Liver (tissue), 9 donors: ENCODE measurements around the gene URGCP. TPM values are rescaled to one million over a fixed set of nuclear protein-coding genes. Genes with fewer than 3 reads are reported as not detected.
A peak's percentile ranks its signal among the peaks of the same experiment; 100 is the strongest.

Source experiments
- DNase-seq: peaks from one replicate; pipeline ENCODE4 v3.0.0-alpha.2; 2017; ENCODE audit warnings: low spot score
- H3K27ac ChIP-seq, 2 donors: one replicate each; pipeline ENCODE4 v1.7.0; 2013; ENCODE audit warnings: inconsistent platforms in 2 of 2, low read length in 2 of 2, control low read depth in 1 of 2, low read depth in 1 of 2, mild to moderate bottlenecking in 1 of 2
- H3K27me3 ChIP-seq, 4 donors: one replicate each; pipeline versions ENCODE4 v1.6.1 to v1.7.0; 2013; ENCODE audit warnings: low read length in 3 of 4, inconsistent platforms in 1 of 4, mild to moderate bottlenecking in 1 of 4, moderate library complexity in 1 of 4; ENCODE audit not compliant: control insufficient read depth in 4 of 4, insufficient read depth in 4 of 4
- H3K36me3 ChIP-seq, 4 donors: one replicate each; pipeline versions ENCODE4 v1.6.1 to v1.7.0; 2013; ENCODE audit warnings: low read length in 3 of 4, mild to moderate bottlenecking in 3 of 4, low read depth in 1 of 4, moderate library complexity in 1 of 4; ENCODE audit not compliant: control insufficient read depth in 4 of 4, insufficient read depth in 3 of 4
- H3K4me1 ChIP-seq, 4 donors: one replicate each; pipeline versions ENCODE4 v1.6.1 to v1.7.0; 2013; ENCODE audit warnings: low read length in 3 of 4, mild to moderate bottlenecking in 3 of 4, moderate library complexity in 1 of 4; ENCODE audit not compliant: control insufficient read depth in 4 of 4, insufficient read depth in 4 of 4
- H3K4me3 ChIP-seq, 3 donors: one replicate each; pipeline versions ENCODE4 v1.6.1 to v1.7.0; 2013; ENCODE audit warnings: low read length in 3 of 3, control low read depth in 1 of 3, low read depth in 1 of 3, mild to moderate bottlenecking in 1 of 3
- H3K9ac ChIP-seq, 2 donors: one replicate each; pipeline ENCODE4 v1.7.0; 2013; ENCODE audit warnings: low read length in 2 of 2, mild to moderate bottlenecking in 2 of 2, moderate library complexity in 2 of 2, control low read depth in 1 of 2, low read depth in 1 of 2
- H3K9me3 ChIP-seq, 4 donors: one replicate each; pipeline versions ENCODE4 v1.6.1 to v1.7.0; 2013; ENCODE audit warnings: low read length in 3 of 4; ENCODE audit not compliant: control insufficient read depth in 4 of 4
- EGR1 ChIP-seq, 2 donors: IDR thresholded peaks; 2 replicates each; pipeline ENCODE4 v1.6.1; 2016 to 2018; ENCODE audit warnings: antibody characterized with exemption in 2 of 2, low read depth in 2 of 2
- FOXA1 ChIP-seq: IDR thresholded peaks from 2 replicates; pipeline ENCODE4 v1.6.1; 2016; ENCODE audit warnings: antibody characterized with exemption
- FOXA2 ChIP-seq: IDR thresholded peaks from 2 replicates; pipeline ENCODE4 v1.6.1; 2016; ENCODE audit warnings: antibody characterized with exemption
- GABPA ChIP-seq, 2 donors: IDR thresholded peaks in 1 of 2; conservative IDR thresholded peaks in 1 of 2; 2 replicates each; pipeline ENCODE4 v1.6.1; 2016; ENCODE audit warnings: antibody characterized with exemption in 2 of 2, mild to moderate bottlenecking in 1 of 2, moderate library complexity in 1 of 2
- HNF4A ChIP-seq, 2 donors: conservative IDR thresholded peaks; 2 replicates each; pipeline ENCODE4 v1.6.1; 2016; ENCODE audit warnings: antibody characterized with exemption in 2 of 2, mild to moderate bottlenecking in 2 of 2
- HNF4G ChIP-seq: IDR thresholded peaks from 2 replicates; pipeline ENCODE4 v1.6.1; 2016; ENCODE audit warnings: antibody characterized with exemption
- JUND ChIP-seq, 2 donors: IDR thresholded peaks; 2 replicates each; pipeline ENCODE4 v1.6.1; 2016; ENCODE audit warnings: antibody characterized with exemption in 2 of 2
- NR2F2 ChIP-seq: IDR thresholded peaks from 2 replicates; pipeline ENCODE4 v1.6.1; 2016; ENCODE audit warnings: antibody characterized with exemption
- RAD21 ChIP-seq, 2 donors: IDR thresholded peaks; 2 replicates each; pipeline ENCODE4 v1.6.1; 2016; ENCODE audit warnings: antibody characterized with exemption in 2 of 2, mild to moderate bottlenecking in 2 of 2
- RXRA ChIP-seq, 2 donors: IDR thresholded peaks; 2 replicates each; pipeline ENCODE4 v1.6.1; 2017 to 2018; ENCODE audit warnings: antibody characterized with exemption in 2 of 2, mild to moderate bottlenecking in 1 of 2
- SP1 ChIP-seq: IDR thresholded peaks from 2 replicates; pipeline ENCODE4 v1.6.1; 2018; ENCODE audit warnings: antibody characterized with exemption, mild to moderate bottlenecking
- TAF1 ChIP-seq: conservative IDR thresholded peaks from 2 replicates; pipeline ENCODE4 v1.6.1; 2016; ENCODE audit warnings: antibody characterized with exemption, mild to moderate bottlenecking
- YY1 ChIP-seq: IDR thresholded peaks from 2 replicates; pipeline ENCODE4 v1.6.1; 2016; ENCODE audit warnings: antibody characterized with exemption, mild to moderate bottlenecking
- WGBS: extraction: QIAGEN DNeasy Blood & Tissue Kit; methylation state at CpG from one replicate; pipeline ENCODE4 v1.1.7; 2013; 5-methylcytosine and 5-hydroxymethylcytosine counted together
- polyA plus RNA-seq, 2 donors: library from polyadenylated mRNA; stranded (reverse) in 1 of 2; unstranded in 1 of 2; fragments of 200-250 nt in 1 of 2; fragments of >200 nt in 1 of 2; fragmentation: Nextera tagmentation in 1 of 2; extraction: Ambion mirVana in 1 of 2; gene quantifications; one replicate each; pipeline versions ENCODE4 v1.2.1 to v1.2.3, GENCODE V29; 2013 to 2015
- total RNA-seq, 2 donors: library from RNA; depleted of rRNA; stranded (reverse); fragments of >200 nt; gene quantifications; one replicate each; pipeline ENCODE4 v1.2.3, GENCODE V29; 2014
- TF ChIP-seq, protein P1 (sequence below): IDR thresholded peaks from 2 replicates; pipeline ENCODE4 v1.6.1; 2016; ENCODE audit warnings: antibody characterized with exemption
- TF ChIP-seq, protein P2 (sequence below): IDR thresholded peaks from 2 replicates; pipeline ENCODE4 v1.6.1; 2016; ENCODE audit warnings: antibody characterized with exemption
- TF ChIP-seq, protein P3 (sequence below): IDR thresholded peaks from 2 replicates; pipeline ENCODE4 v1.6.1; 2016; ENCODE audit warnings: antibody characterized with exemption
- TF ChIP-seq, protein P4 (sequence below): IDR thresholded peaks from 2 replicates; pipeline ENCODE4 v1.6.1; 2016; ENCODE audit warnings: antibody characterized with exemption, mild to moderate bottlenecking
- TF ChIP-seq, protein P5 (sequence below): fragments of 150-350 bp; IDR thresholded peaks from 2 replicates; pipeline ENCODE4 v1.5.1; 2017; ENCODE audit warnings: improper control_type of control experiment, low read depth, low read length; ENCODE audit not compliant: missing input control
- donor health status: healthy.
- donor health status: healthy.
- donor health status: healthy.
- donor health status: healthy.
- donor health status: healthy.

Gene URGCP
- total and polyA plus RNA-seq, 4 donors = 7.2 to 28.4 (median 13.0) TPM

DNA sequence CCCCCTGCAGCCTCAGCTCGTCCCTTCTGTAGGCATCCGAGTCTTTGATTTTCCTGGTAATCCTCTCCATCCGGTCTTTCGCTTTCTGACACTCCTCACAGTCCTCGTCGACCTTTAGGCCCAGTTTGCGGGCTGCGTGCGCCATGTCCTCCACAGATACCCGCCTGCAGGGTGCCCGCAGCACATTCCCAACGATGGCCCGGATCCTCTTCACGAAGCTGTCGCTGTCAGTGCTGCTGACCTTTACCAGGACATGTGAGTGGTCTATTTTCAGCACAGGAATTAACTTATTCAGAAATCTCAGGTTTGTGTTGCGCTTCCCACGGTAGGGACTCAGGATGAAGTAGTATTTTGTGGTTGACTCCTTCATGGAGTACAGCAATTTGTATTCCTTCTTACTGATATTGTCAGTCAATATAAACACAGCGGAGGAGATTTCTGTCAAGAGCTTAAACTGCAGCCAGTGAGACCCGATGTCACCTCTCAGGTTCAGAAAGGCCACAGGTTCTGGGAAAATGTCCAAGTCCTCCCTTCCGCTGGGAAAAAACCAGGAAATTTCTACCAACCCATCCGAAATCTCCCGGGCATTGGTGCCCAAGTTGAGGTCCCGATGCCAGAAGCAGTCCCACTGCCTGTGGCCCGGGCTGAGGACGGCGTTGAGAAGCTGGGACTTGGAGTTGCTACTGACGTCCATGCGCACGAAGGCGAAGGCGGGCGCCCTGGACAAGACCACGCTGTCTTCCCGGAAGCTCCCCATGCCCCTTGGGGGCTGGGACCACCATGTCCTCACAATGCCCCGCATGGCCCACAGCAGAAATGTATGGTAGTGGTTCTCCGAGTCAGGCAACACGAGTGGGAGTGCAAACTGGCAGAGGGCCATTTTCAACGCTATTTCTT lies 28.2 kb downstream of the URGCP start:
- TF ChIP-seq TAF1 = no peak
- TF ChIP-seq HNF4A (conservative IDR thresholded peaks at IDR 0.05) = peak in 1 of 2 donors; percentile 27
- TF ChIP-seq, protein P1, sequence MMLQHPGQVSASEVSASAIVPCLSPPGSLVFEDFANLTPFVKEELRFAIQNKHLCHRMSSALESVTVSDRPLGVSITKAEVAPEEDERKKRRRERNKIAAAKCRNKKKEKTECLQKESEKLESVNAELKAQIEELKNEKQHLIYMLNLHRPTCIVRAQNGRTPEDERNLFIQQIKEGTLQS = no peak
- TF ChIP-seq NR2F2 = peak; percentile 19
- TF ChIP-seq, protein P2, sequence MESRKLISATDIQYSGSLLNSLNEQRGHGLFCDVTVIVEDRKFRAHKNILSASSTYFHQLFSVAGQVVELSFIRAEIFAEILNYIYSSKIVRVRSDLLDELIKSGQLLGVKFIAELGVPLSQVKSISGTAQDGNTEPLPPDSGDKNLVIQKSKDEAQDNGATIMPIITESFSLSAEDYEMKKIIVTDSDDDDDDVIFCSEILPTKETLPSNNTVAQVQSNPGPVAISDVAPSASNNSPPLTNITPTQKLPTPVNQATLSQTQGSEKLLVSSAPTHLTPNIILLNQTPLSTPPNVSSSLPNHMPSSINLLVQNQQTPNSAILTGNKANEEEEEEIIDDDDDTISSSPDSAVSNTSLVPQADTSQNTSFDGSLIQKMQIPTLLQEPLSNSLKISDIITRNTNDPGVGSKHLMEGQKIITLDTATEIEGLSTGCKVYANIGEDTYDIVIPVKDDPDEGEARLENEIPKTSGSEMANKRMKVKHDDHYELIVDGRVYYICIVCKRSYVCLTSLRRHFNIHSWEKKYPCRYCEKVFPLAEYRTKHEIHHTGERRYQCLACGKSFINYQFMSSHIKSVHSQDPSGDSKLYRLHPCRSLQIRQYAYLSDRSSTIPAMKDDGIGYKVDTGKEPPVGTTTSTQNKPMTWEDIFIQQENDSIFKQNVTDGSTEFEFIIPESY = no peak
- peak; percentile 41 to 69 for TF ChIP-seq RXRA (IDR thresholded peaks at IDR 0.05)
- peak in 1 of 2 donors; percentile 11 for TF ChIP-seq RAD21 (IDR thresholded peaks at IDR 0.05)
- Histone ChIP-seq H3K9me3 (no peaks in the 10 kb centered on the region), H3K4me3 (no peak overlapping the region), H3K36me3 (peaks cover 9 to 50% (median 32%) of the 10 kb centered on the region in 4 donors), H3K27me3 (no peaks in the 10 kb centered on the region), H3K27ac (no peak overlapping the region), H3K9ac (no peak overlapping the region), H3K4me1 (peaks cover 5 to 14% (median 11%) of the 10 kb centered on the region in 4 donors)
- DNase-seq = no peak
- whole genome bisulfite sequencing = 74% methylated on average over 38 of the region's 38 CpGs

DNA sequence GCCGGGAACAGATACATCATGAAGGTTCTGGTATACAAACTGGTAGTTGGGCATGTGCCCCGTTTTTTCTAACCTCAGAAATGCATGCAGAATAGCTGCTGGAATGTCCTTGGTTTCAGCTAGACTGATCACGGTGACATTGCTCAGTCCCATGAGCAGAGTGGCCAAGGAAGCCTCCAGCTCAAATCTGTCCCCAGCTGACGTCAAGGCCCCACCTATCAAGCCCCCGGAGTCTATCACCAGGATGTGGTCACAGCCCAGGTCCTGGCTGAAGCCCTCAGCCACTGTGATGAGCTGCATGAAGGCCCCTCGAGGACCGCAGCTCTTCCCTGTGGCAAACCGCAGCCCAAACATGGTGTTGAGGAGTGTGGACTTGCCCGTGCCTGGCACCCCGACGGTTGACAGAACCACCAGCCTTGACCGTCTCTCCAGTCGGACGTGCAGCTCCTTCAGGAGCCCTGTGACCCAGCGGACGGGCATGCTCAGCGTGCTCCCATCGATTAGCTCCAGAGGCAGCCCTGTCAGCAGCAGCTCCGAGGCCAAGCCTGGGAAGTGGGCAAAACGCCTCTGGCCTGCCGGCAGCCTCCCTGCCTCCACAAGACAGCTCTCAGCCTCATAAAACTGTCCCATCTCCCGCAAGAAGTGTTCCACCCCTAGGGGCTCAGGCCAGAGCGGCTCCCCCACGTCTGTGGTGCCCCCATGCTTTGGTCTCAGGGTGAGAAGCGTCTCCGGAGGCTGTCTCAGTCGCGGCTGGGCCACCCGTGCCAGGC lies 29.2 kb downstream of the URGCP start:
- H3K4me1 ChIP-seq = peaks cover 5 to 14% (median 9%) of the 10 kb centered on the region in 4 donors
- H3K36me3 ChIP-seq = peaks cover 9 to 50% (median 31%) of the 10 kb centered on the region in 4 donors
- no peak overlapping the region for H3K9ac ChIP-seq
- H3K4me3 ChIP-seq = no peak overlapping the region
- no peak overlapping the region for H3K27ac ChIP-seq
- DNase-seq = no peak
- 92% methylated on average over 29 of the region's 29 CpGs for WGBS
- TF ChIP-seq FOXA2 (no peak), HNF4G (no peak), TAF1 (no peak), NR2F2 (no peak), HNF4A (conservative IDR thresholded peaks at IDR 0.05) (no peak), GABPA (IDR thresholded peaks at IDR 0.05 in 1 of 2, conservative IDR thresholded peaks at IDR 0.05 in 1 of 2) (no peak), RAD21 (IDR thresholded peaks at IDR 0.05) (no peak), EGR1 (IDR thresholded peaks at IDR 0.05; ENCODE audit: low read depth in 2 of 2) (no peak), SP1 (no peak), RXRA (IDR thresholded peaks at IDR 0.05) (no peak), YY1 (no peak), JUND (IDR thresholded peaks at IDR 0.05) (no peak), FOXA1 (no peak)
- TF ChIP-seq, protein P3, sequence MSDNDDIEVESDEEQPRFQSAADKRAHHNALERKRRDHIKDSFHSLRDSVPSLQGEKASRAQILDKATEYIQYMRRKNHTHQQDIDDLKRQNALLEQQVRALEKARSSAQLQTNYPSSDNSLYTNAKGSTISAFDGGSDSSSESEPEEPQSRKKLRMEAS = no peak
- TF ChIP-seq, protein P2 = no peak
- TF ChIP-seq, protein P4, sequence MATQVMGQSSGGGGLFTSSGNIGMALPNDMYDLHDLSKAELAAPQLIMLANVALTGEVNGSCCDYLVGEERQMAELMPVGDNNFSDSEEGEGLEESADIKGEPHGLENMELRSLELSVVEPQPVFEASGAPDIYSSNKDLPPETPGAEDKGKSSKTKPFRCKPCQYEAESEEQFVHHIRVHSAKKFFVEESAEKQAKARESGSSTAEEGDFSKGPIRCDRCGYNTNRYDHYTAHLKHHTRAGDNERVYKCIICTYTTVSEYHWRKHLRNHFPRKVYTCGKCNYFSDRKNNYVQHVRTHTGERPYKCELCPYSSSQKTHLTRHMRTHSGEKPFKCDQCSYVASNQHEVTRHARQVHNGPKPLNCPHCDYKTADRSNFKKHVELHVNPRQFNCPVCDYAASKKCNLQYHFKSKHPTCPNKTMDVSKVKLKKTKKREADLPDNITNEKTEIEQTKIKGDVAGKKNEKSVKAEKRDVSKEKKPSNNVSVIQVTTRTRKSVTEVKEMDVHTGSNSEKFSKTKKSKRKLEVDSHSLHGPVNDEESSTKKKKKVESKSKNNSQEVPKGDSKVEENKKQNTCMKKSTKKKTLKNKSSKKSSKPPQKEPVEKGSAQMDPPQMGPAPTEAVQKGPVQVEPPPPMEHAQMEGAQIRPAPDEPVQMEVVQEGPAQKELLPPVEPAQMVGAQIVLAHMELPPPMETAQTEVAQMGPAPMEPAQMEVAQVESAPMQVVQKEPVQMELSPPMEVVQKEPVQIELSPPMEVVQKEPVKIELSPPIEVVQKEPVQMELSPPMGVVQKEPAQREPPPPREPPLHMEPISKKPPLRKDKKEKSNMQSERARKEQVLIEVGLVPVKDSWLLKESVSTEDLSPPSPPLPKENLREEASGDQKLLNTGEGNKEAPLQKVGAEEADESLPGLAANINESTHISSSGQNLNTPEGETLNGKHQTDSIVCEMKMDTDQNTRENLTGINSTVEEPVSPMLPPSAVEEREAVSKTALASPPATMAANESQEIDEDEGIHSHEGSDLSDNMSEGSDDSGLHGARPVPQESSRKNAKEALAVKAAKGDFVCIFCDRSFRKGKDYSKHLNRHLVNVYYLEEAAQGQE = no peak
- TF ChIP-seq, protein P1 = no peak
- TF ChIP-seq, protein P5, sequence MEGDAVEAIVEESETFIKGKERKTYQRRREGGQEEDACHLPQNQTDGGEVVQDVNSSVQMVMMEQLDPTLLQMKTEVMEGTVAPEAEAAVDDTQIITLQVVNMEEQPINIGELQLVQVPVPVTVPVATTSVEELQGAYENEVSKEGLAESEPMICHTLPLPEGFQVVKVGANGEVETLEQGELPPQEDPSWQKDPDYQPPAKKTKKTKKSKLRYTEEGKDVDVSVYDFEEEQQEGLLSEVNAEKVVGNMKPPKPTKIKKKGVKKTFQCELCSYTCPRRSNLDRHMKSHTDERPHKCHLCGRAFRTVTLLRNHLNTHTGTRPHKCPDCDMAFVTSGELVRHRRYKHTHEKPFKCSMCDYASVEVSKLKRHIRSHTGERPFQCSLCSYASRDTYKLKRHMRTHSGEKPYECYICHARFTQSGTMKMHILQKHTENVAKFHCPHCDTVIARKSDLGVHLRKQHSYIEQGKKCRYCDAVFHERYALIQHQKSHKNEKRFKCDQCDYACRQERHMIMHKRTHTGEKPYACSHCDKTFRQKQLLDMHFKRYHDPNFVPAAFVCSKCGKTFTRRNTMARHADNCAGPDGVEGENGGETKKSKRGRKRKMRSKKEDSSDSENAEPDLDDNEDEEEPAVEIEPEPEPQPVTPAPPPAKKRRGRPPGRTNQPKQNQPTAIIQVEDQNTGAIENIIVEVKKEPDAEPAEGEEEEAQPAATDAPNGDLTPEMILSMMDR = no peak
- H3K27me3 ChIP-seq = no peaks in the 10 kb centered on the region
- no peaks in the 10 kb centered on the region for H3K9me3 ChIP-seq
